AG08396 (cell line): ENCODE results near the gene FADS6.
"Not testable (repeated sequence)": the region's sequence is repeated elsewhere in the genome, so short reads cannot be mapped to it uniquely, and the experiment has no call there.

ENCODE experiments used
- DNase-seq: peaks from one replicate; pipeline ENCODE4 v3.0.0; 2012; ENCODE audit warnings: low spot score, mixed read lengths

Gene FADS6

GRCh38 chr17:74921026-74921681 lies 27.7 kb upstream of the FADS6 start:
- DNase-seq = no peak

DNA sequence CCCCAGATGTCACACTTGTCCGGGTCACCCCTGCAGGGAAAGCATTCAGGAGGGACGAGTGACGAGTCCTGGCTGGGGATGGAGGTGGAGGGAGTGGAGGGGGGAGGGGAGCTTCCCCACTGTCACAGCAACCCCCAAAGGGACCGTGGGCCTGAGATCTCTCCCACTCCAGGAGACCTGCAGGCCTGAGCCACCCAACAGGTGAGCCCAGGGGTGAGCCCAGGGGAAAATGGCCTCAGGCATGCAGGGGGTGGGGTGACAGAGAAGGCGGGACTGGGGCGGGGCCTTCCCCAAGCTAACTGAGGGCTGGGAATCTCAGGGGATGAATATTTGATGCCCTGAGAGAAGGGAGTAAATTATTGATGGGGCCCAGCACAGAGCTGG lies 27.2 kb upstream of the FADS6 start:
- no peak for DNase-seq

DNA sequence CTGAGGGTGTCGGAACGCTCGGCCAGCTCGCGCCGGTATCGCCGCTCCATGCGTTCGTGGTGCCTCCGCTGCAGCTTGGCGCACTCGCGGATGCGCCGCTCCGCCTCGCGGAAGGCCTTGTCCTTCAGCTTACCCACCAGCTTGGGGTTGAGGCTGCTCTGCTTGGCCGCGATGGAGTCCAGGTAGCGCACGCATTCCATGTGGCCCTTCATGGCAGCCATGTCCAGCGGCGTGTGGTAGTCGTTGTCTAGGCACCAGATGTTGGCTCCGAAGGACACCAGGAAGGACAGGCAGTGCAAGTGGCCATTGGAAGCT lies 26.8 kb upstream of the FADS6 start:
- no peak for DNase-seq

DNA sequence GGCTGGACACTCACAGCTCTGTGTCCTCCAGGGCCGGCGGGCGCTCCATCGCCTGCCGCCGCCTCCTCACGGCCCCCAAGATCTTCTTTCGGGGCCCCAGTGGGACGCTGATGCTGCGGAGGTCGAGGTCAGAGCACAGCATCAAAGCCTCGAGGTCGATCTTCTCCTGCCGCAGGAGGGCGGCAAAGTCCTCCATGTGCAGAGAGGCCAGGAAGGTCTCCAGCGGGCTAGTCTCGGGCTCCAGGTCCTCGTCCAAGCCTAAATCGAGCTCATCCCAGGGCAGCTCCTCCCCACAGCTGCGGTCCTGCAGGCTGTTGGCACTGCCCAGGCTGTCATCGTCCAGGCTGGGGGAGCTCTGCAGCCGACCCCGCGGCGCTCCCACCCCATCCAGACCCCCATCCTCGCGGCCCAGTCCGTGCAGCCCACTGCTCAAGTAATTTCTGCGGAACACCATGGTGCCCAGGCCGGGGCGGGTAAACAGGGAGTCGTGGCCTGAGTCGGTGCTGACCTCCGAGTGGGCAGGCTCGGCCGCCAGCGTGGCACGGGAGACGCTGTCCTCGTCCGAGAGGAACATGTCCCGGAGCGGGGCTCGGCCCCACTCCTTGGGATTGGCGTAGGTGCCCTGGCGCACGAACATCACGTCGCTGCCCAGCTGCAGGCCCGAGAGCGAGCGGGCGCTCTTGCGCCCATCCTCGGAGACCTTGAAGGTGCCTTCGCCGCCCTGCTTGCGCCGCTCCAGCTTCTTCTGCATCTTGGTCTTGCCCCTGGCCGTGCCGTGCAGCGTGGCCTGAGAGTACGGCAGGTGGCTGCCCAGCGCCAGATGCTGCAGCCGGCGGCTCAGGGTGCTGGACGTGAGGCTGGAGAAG lies 26.2 kb upstream of the FADS6 start:
- no peak for DNase-seq

DNA sequence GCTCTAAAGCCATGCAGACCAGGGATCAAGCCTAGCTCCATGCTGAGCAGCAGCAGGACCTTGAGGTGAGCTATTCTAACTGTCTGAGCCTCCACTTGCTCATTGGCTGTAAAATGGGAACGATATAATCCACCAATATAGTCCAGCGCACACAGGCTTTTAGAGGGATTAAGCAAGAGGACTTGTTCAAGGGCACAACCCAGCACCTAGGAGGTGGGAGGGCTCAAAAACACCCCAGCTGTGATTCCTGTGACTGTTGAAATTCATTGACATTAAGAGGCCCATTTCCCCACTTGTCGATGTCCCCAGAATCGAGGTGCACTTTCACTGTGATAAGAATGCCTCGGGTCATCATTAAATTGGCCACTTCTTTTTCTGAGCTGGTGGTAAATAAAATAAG lies 25.5 kb upstream of the FADS6 start:
- DNase-seq = no peak

GRCh38 chr17:74917430-74917829 lies 24.0 kb upstream of the FADS6 start:
- DNase-seq = no peak

DNA sequence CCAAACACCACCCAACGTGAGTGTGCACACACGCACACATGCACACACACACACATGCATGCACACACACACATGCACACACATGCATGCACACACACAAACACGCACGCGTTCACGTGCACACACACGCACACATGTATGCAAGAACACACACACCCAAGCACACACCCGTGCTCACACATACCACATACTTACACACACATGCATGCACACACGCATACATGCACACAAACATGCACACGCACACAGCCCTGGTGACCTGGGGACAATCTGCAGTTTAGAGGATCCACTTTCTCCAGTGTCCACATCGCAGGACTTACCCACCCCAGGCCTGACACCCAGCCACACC lies 23.4 kb upstream of the FADS6 start:
- DNase-seq = no peak

DNA sequence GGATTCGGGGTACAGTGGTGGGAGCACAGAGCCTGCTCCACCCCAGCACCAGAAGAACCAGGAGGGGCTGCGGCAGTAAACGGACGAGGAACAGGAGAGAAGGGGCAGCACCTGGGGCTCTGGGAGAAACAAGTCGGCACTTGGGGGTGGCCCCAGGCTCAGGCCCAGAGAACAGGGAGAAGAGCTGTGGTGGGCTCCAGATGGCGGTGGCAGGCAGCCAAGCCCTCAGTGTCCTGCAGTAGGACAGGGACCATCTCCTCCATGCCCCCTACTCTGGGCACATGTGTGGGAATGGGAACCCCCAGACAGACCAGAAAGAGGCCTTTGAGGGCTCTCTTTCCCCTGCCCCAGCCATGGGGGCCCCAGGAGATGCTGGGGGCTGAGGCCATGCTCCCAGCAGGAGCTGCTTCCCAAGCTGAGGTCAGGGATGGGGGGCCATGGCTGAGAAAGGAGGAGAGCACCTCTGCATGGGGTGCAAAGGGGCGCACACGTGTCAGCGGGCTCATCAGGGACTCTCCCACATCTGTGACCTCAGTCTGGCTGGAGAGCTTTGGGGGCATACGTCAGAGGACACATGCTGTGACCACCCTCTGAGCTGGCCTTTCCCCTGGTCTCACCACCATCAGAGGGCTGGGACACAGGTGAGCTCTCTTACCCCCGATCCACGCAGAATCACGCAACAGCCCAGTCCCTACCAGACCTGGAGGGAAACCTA lies 22.9 kb upstream of the FADS6 start:
- DNase-seq = no peak

GRCh38 chr17:74911423-74911822 lies 18.0 kb upstream of the FADS6 start:
- not testable (repeated sequence) for DNase-seq

DNA sequence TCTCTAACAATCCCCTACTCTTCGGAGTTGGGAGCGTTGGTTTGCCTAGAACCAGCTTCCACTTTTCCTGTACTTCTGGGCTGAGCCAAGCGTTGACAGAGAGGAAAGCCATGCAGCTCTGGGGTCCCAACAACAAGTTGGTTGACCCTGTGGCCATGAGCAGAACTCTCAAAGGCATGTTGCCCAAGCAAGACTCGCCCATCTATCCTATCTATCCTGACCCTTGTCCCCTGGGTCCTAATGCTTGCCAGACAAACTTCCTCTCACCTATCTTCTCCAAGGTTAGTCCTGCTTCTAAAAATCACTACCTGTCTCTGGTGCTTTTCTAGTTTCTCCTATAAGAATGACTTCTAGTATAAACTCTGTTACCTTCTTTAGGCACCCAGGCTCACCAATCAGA lies 15.7 kb upstream of the FADS6 start:
- not testable (repeated sequence) for DNase-seq

DNA sequence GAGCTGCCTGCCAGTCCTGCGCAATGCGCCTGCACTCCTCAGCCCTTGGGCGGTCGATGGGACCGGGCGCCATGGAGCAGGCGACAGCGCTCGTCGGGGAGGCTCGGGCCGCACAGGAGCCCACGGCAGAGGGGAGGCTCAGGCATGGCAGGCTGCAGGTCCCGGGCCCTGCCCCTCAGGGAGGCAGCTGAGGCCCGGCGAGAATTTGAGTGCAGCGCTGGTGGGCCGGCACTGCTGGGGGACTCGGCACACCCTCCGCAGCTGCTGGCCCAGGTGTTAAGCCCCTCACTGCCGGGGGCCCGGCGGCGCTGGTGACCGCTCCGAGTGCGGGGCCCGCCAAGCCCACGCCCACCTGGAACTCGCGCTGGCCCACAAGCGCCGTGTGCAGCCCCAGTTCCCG lies 13.6 kb upstream of the FADS6 start:
- DNase-seq = no peak

DNA sequence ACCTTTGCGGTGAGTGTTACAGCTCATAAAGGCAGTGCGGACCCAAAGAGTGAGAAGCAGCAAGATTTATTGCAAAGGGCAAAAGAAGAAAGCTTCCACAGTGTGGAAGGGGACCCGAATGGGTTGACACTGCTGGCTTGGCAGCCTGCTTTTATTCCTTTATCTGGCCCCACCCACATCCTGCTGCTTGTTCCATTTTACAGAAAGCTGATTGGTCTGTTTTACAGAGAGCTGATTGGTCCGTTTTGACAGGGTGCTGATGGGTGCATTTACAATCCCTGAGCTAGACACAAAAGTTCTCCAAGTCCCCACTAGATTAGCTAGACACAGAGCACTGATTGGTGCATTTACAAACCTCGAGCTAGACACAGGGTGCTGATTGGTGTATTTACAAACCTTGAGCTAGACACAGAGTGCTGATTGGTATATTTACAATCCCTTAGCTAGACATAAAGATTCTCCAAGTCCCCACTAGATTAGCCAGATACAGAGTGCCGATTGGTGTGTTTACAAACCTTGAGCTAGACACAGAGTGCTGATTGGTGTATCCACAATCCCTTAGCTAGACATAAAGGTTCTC lies 12.9 kb upstream of the FADS6 start:
- DNase-seq = not testable (repeated sequence)

GRCh38 chr17:74904687-74905409 lies 11.4 kb upstream of the FADS6 start:
- no peak for DNase-seq

GRCh38 chr17:74903671-74904070 lies 10.2 kb upstream of the FADS6 start:
- no peak for DNase-seq

DNA sequence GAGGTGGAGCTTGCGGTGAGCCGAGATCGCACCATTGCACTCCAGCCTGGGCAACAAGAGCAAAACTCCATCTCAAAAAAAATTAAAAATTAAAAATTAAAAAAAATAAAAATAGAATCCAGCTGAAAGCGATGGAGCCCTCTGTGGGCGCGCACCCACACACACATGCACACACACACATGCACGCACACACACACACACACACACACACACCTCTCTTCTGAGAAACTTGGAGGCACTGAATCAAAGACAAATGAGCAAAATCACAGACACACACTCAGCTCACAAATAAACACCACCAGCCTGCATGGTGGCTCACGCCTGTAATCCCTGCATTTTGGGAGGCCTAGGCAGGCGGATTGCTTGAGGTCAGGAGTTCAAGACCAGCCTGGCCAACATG lies 9.6 kb upstream of the FADS6 start:
- DNase-seq = no peak

DNA sequence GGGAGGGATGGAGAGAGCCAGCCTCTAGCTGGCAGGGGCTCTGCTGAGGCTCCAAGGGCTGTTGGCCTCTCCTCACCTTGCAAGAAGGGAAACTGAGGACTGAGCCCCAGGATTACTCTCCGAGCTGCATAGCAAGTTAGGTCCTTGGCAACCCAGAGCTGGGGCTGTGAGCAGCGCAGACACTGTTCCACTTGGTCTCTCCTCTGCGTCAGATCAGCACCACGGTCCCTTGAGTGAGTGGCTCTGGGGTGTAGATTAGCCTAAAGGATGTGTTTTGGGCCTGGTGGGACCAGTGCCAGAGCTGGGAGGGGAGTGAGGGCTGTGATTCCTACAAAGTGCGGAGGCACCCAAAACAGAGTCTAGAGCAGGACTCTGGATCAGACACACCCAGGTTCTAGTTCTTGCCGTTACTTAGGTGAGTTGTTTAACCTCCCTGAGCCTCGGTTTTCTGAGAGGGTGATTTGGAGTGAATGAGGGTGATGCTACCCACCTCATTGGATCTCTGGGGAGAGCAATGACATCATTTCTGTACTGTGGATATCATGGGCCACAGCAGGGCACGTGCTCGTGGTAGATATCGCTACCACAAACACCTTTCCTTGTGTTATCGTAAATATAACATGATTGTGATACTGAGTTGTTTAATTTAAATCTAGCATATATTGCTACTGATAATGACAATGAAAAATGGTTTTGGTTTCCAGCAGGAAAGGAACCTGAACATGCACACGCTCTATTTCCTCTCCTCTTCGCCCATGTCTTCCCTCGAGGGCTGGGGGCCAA lies 8.1 kb upstream of the FADS6 start:
- no peak for DNase-seq

DNA sequence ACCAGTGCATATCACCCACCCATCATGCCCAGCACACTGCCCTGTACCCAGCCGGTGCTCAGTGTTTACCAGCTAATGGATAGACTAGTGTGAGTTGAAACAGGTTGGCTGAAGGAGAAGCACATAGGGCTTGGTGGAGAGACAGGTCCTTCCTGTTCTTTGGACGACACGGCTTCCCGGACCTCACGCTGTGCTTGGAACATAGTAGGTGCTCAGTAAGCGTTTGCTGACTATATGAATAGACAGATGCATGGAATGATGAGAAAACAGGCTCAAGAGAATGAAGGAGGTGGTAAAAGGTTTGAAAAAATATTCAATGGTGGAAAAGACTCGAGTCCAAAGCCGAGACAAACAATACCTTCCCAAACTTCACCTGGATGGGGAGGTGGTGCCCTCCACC lies 6.8 kb upstream of the FADS6 start:
- no peak for DNase-seq

DNA sequence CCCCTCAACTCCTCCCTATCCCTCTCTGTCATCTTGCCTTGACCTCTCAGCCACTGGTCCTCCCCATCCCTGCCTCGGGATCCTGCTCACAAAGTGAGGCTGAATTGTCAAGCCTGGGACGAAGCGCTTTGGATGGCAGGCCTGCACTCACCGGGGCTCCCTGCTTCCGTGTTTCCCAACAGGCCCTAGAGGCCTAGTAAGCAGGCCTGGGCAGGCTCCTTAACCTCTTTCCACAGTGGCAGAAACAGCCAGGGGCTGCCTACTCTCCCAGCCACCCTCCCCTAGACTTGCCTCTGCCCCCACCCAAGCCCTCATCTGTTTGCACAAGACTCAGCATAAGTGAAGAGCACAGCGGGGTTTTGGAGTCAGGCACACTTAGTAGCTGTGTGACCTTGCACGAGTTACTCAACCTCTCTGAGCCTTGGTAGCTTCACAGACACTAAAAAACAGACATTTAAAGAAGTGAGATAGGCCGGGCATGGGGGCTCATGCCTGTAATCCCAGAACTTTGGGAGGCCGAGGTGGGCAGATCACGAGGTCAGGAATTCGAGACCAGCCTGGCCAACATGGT lies 5.0 kb upstream of the FADS6 start:
- no peak for DNase-seq

DNA sequence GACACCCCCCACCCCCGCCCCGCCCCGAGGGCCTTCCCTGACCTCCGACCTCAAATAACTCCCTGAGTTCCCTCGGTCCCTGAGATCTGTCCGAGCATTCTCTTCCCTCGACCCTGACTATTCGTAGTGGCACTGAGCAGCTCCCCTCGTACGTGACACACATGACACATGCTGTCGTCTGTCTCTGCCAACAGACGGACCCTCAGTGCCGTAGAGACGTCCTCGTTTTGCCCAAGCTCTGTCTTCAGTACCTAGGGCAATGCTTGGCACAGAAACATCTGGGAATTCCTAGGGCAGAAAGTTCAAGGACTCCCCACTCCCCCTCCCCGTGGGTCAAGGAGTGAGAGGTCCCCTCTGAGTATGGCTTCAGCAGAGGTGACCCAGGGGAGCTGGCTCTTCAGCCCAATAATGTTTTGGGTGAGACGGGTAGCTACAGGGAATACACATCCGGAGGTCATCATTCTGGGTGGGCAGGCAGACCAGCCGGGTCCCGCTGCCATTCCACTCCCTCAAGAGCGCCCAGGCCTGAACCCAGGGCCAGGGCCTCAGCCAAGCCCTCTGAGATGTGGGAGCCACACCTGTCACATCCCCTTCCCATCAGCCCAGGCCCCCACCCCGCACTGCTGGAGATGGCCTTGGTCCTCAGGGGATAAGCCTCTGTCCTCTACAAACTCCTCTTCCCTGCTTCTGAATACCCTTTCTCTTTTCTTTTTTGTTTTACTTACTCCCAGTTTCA lies 671 bp upstream of the FADS6 start:
- DNase-seq = no peak
